HG03025 (cell line): ENCODE data around the gene ZDHHC14.

Source experiments
- ATAC-seq: cut with Tn5 transposase; IDR thresholded peaks from one replicate; pipeline ENCODE4 v1.9.1; 2021; ENCODE audit warnings: mild to moderate bottlenecking, moderate library complexity; ENCODE audit not compliant: unreplicated experiment, low FRiP score

The ZDHHC14 gene

GRCh38 chr6:157436944-157437336 is 56.0 kb downstream of the ZDHHC14 start:
- no peak for ATAC-seq

DNA sequence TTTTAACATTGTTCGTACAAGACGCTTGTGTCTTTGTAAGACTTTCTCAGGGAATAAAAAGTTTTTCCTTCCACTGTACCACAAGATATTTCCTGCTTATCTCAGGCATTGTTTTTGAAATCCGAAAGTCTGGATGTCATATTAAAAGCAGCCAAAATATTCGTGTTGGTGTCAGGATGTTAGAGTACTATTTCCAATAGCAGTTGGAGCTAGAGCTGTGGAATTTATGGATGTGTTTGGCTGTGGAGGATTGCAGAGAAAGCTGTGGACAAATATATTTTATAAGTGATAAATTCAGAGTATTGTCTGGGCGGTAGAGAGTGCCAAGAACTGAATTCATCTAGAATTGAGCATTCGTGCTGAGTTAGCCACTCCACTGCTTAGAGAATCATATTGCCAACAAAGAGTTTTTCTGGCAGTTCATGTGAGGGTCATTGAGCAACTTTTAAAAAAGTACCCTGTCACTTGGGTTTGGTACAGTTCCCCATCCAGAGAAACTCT is 57.7 kb downstream of the ZDHHC14 start:
- no peak for ATAC-seq

GRCh38 chr6:157440171-157440570 is 59.2 kb downstream of the ZDHHC14 start:
- ATAC-seq = no peak

DNA sequence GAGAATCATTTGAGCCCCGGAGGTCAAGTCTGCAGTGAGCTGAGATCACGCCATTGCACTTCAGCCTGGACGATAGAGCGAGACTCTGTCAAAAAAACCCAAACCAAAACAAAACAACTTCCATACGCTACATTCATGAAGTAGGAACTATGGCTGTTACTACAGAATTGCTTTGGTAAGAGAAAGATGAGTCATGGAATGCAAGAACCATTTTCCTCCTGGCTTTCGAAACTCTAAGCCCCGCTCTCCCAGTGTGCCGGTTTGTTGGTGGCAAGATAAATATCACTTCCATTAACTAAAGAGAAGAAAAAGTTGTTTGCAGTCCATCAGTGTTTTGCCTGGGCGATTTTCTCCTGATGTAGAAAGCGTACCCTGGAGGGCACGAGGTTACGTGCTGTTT is 61.3 kb downstream of the ZDHHC14 start:
- ATAC-seq = no peak

- ATAC-seq = peak; percentile 51
Measured at GRCh38 chr6:157443066-157443800, 62.2 kb downstream of the ZDHHC14 start.

DNA sequence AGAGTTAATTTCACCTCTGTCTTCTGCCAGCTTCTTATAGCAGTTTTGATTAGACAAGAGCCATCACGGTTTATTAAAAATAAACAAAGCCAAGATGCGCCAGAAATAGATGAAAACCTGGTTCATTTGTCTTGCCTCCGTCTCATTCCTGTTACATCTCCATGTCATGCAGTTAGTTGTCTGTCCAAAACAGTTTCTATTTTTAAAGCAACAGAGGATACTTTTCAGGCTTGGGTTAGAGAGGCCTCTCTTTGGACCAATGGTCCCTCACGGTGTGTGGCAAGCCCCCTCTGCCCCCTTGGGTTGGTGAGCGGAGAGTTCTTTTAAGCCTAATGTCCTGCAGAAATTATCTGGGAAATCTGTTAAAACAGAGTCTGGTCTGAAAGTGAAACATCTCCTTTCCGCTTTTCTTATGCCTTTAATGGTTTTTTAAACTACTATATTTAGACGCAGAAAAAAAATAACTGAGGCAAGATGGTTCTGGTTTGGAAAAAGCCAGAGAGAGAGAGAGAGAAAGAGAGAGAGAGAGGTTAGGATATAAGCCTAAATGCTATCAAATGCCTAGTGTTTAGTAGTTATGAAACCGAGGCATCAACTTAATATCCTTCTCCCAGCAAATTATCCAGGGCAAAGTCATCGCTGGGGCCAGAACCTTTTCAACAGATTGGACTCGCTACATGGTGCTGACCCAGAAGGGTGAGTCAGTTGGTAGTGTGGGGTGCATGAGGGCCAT is 64.5 kb downstream of the ZDHHC14 start:
- ATAC-seq = no peak

DNA sequence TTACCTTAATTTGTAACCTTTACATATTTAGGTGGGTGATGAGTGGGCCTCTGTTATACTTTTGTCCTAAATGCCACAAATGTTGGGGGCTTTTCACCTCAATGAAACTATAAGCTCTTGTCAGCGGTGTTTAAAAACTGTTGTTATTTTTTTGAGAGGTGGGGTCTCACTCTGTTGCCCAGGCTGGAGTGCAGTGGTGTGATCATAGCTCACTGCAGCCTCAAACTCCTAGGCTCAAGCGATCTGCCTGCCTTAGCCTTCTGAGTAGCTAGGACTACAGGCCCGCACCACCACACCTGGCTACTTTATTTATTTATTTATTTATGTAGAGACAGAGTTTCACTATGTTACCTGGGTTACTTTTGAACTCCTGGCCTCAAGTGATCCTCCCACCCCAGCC is 66.7 kb downstream of the ZDHHC14 start:
- no peak for ATAC-seq

GRCh38 chr6:157449610-157450009 is 68.6 kb downstream of the ZDHHC14 start:
- no peak for ATAC-seq

DNA sequence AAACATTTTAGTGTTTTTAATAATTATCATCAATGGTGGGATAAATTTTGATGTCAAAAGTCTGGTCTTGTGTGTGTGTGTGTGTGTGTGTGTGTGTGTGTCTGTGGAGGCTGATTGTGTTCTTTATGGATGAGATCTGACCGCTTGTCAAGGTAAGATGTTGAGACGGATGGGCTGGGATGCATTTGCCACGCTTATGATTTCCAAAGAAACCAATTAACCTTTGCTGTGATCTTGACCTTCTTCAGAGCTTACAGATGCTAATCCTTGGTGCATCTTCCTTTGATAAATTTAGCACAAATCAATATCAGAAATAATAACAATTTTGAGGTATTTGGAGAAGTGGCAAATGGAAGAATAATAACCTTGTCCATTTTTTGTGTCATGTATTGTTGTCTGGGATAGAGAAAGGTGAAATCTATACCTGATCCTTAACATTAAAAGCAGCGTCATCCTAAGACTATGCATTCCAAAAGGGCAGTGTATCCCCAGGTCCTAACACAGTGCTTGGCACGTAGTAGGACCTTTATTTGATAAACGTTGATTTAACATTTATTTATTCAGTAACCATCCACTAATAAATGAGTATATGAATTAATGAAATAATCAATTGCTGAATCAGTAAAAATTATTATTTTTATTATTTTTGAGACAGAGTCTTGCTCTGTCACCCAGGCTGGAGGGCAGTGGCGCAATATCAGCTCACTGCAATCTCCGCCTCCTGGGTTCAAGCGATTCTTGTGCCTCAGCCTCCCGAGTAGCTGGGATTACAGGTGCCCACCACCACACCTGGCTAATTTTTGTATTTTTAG is 70.1 kb downstream of the ZDHHC14 start:
- no peak for ATAC-seq

GRCh38 chr6:157452096-157452495 is 71.1 kb downstream of the ZDHHC14 start:
- no peak for ATAC-seq

GRCh38 chr6:157453131-157453530 is 72.1 kb downstream of the ZDHHC14 start:
- no peak for ATAC-seq

- no peak for ATAC-seq
Measured at GRCh38 chr6:157453978-157454377, 73.0 kb downstream of the ZDHHC14 start.

GRCh38 chr6:157454762-157455714 is 74.0 kb downstream of the ZDHHC14 start:
- ATAC-seq = no peak

- no peak for ATAC-seq
Measured at GRCh38 chr6:157455731-157456523, 74.9 kb downstream of the ZDHHC14 start.

GRCh38 chr6:157456524-157456829 is 75.5 kb downstream of the ZDHHC14 start:
- peak; percentile 51 for ATAC-seq

DNA sequence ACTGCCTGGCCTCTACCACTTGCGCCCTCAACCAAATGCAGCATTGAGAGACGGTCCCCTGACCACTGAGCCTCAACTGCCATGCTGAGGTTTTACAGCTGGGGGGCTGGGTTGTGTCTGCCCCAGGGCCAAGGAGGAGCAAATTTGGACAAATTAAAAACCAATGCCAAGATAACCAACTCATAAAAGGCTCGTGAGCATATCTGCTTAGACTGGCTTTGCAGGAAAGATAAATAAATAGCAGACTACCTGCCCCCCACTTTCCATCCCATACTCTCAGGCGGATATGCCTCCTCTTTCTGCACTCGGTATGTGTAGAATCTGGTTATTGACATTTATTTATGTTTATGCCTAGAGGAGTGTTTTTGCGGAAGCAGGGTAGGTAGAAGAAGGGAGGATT is 76.8 kb downstream of the ZDHHC14 start:
- ATAC-seq = no peak

DNA sequence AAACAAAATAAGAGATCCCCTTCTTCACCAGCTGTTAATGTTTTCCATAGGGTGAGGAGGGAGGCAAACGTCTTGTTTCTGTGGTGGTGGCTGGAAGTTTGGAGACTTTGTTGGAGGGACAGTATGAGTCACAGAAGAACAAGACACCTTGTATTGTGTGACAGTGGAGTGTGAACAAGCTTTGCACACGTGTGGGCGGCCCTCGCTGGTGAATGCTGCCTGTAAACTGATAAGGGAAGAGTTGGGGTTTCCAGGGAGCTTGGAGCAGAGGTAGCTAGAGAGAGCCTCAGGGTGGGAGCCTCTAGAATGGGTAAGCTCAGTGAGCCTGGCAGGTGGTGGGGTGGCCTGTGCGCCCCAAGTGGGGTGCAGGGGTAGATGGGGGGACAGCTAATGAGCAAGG is 78.3 kb downstream of the ZDHHC14 start:
- ATAC-seq = no peak

- no peak for ATAC-seq
Measured at GRCh38 chr6:157460182-157460999, 79.4 kb downstream of the ZDHHC14 start.
